ENCODE results near the gene FBXO36.

DNA sequence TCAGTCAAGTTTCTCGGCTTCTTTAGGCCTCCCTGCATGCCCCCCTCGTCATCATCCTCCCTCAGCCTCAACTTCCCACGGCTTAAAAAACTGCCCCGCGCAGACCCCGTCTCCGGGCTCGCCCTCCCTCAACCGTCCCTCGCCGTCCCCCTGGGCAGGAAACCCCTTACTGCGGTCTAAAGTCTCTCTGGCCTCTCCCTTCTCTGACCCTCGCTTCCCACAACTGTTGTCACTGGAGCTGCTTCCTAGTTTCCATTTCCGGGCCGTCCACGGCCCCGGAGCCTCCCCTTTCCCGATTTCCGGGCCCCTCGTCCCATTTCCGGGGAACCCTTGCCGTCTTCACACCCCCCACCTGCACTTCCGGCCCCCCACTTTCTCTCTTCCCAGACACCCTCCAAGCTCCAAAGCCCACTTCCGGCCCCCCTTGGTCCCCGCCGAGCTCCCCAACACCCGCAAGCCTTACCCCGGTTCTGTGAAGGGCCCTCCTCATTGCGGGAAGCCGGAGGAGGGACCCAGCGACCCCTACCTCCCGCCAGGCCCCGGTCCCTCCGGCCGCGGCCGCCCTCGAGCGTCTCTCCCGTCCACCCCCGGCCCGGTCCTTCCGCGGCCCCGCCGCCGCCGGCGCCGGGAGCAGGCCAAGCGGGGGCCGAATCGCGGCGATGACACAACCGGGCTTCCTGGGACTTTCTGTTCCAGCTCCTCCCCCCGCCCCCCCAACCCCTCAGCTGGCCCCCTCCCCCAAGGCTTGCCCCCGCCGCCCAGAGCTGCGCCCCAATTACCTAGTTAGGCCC, 1.0 kb upstream of the FBXO36 start:
- TF ChIP-seq POLR2A (IDR thresholded peaks at IDR 0.05) (peak in 1 of 4 donors; percentile 45), CTCF (IDR thresholded peaks at IDR 0.05) (no peak)

Measured in upper lobe of left lung (tissue), 4 donors.